Parathyroid adenoma (tissue), 2 donors: ENCODE measurements around the gene AZI2.

Experiments
- H2AFZ ChIP-seq: fragments of 300-600 bp; sonication (generic); one replicate; pipeline ENCODE4 v1.7.0; 2017; ENCODE audit warnings: antibody characterized with exemption, mild to moderate bottlenecking
- H3K27ac ChIP-seq: fragments of 300-600 bp; sonication (generic); one replicate; pipeline ENCODE4 v1.7.0; 2017
- H3K27me3 ChIP-seq: fragments of 300-600 bp; sonication (generic); one replicate; pipeline ENCODE4 v1.7.0; 2017; ENCODE audit warnings: low read length; ENCODE audit not compliant: control insufficient read depth, insufficient read depth
- H3K36me3 ChIP-seq: fragments of 300-600 bp; sonication (generic); one replicate; pipeline ENCODE4 v1.7.0; 2017; ENCODE audit warnings: low read length; ENCODE audit not compliant: control insufficient read depth, insufficient read depth
- H3K4me1 ChIP-seq: fragments of 300-600 bp; sonication (generic); one replicate; pipeline ENCODE4 v1.7.0; 2017; ENCODE audit warnings: control low read depth
- H3K4me2 ChIP-seq: fragments of 300-600 bp; sonication (generic); one replicate; pipeline ENCODE4 v1.7.0; 2017; ENCODE audit warnings: low read length
- H3K4me3 ChIP-seq: fragments of 300-600 bp; sonication (generic); one replicate; pipeline ENCODE4 v1.7.0; 2017; ENCODE audit warnings: low read depth, low read length
- H3K79me2 ChIP-seq: fragments of 300-600 bp; sonication (generic); one replicate; pipeline ENCODE4 v1.7.0; 2017; ENCODE audit warnings: control low read depth
- H3K9ac ChIP-seq: fragments of 300-600 bp; sonication (generic); one replicate; pipeline ENCODE4 v1.7.0; 2017; ENCODE audit warnings: mild to moderate bottlenecking
- H3K9me3 ChIP-seq: fragments of 300-600 bp; sonication (generic); one replicate; pipeline ENCODE4 v1.7.0; 2017; ENCODE audit warnings: low read length; ENCODE audit not compliant: control insufficient read depth
- TF ChIP-seq, protein P1 (sequence below): fragments of 300-600 bp; sonication (generic); IDR thresholded peaks from one replicate; pipeline ENCODE4 v1.7.0; 2017; ENCODE audit warnings: antibody characterized with exemption, mild to moderate bottlenecking
- donor health status: primary hyperparathyroidism.

AZI2 gene

DNA sequence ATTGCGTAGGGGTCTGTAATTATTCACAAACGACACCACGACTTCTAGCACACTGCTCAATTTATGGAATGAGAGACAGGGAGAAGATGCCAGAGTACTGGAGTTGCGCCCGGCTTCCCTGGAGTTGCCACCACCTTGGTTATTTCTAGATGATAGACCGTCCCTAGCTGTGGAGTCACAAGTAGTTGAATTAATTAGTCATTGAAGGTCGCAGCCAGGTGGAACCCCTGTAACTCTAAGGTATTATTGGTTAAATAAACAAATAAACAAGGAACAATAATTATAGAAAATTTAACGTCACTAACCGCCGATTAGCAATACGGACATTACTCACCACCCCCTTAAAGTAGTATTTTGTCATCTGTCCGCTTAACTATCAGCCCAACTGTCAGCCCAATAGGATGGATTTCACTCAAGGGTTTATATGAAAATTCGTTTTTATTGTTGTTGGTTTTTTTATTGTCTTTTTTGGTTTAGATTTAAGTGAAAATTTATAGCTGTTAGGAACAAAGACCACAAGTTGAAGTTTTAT, 911 bp upstream of the AZI2 start:
- H3K9ac ChIP-seq: no peak overlapping the region
- no peaks in the 10 kb centered on the region for H3K27me3 ChIP-seq
- peak overlapping the region; percentile 90 for H3K4me2 ChIP-seq
- peak overlapping the region; percentile 96 for H3K27ac ChIP-seq
- H2AFZ ChIP-seq: peak overlapping the region; percentile 94
- peaks cover 3% of the 10 kb centered on the region for H3K9me3 ChIP-seq
- peaks cover 9% of the 10 kb centered on the region for H3K79me2 ChIP-seq
- TF ChIP-seq, protein P1, sequence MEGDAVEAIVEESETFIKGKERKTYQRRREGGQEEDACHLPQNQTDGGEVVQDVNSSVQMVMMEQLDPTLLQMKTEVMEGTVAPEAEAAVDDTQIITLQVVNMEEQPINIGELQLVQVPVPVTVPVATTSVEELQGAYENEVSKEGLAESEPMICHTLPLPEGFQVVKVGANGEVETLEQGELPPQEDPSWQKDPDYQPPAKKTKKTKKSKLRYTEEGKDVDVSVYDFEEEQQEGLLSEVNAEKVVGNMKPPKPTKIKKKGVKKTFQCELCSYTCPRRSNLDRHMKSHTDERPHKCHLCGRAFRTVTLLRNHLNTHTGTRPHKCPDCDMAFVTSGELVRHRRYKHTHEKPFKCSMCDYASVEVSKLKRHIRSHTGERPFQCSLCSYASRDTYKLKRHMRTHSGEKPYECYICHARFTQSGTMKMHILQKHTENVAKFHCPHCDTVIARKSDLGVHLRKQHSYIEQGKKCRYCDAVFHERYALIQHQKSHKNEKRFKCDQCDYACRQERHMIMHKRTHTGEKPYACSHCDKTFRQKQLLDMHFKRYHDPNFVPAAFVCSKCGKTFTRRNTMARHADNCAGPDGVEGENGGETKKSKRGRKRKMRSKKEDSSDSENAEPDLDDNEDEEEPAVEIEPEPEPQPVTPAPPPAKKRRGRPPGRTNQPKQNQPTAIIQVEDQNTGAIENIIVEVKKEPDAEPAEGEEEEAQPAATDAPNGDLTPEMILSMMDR: no peak
- H3K4me1 ChIP-seq: peaks cover 4% of the 10 kb centered on the region
- H3K4me3 ChIP-seq: peak overlapping the region; percentile 95
- H3K36me3 ChIP-seq: no peaks in the 10 kb centered on the region

DNA sequence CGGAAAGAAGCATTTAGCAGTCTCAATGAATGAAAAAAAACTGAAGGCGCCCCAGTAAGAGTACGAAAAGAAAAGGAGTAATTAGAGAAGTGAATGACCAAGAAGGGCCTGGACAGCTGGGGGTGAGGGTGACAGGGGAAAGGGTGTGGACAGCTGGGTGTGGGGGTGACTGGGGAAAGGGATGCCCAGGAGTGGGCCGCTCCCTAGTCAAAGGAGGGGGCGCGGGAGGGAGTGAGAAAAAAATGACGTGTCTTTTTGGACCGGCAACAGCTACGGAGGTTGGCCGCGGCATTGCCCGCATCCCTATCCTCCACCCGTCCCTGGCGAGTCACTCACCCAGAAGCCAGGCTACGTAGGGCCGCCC, 377 bp downstream of the AZI2 start:
- H3K4me1 ChIP-seq: peaks cover 4% of the 10 kb centered on the region

DNA sequence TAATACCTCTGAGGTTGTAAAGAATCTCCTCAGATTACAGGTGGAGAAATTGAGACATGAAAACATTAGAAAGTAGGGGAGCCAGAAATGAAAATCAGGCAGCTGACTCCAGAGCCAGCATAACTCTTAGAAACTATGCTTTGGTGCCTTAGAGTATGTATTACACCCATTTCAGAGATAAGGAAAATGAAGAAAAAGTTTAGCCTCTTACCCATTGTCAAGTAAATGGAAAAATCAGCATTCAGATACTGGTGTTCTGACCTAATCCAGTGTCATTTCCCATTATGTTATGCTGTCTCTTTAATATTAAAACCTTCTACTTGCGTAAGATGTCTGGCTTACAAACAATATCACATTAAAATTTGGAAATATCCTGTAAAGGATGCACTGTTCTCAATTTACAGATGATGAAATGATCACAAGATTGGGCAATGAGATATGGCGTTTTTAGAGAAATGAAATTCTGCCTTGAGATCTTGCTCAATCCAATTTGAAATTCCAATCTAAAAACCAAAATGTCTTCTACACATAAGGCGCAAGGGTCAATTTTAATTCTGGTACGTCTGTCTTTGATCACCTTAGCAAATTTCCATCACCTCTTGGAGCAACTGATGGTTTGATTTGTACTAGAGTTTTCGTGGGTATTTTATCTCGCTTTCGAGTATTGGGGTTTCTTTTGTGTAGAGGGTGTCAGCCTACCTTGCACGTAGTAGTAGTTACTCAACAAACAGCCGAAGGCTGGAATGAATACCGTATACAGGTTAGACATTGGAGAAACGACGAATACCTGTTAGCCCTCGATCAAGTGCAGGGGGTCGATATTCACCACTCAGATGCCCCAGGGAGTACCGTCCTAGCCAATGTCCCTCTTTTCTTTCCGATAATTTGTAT, 1.0 kb downstream of the AZI2 start:
- TF ChIP-seq, protein P1: no peak
- H2AFZ ChIP-seq: peak overlapping the region; percentile 94
- H3K9ac ChIP-seq: peak overlapping the region; percentile 92
- peaks cover 4% of the 10 kb centered on the region for H3K4me1 ChIP-seq
- peaks cover 9% of the 10 kb centered on the region for H3K79me2 ChIP-seq
- H3K27ac ChIP-seq: peak overlapping the region; percentile 96
- no peaks in the 10 kb centered on the region for H3K36me3 ChIP-seq
- no peaks in the 10 kb centered on the region for H3K27me3 ChIP-seq
- peak overlapping the region; percentile 90 for H3K4me2 ChIP-seq
- peak overlapping the region; percentile 95 for H3K4me3 ChIP-seq
- H3K9me3 ChIP-seq: no peaks in the 10 kb centered on the region

More for the DNA sequence above, 377 bp downstream of the AZI2 start:
- peak overlapping the region; percentile 96 for H3K27ac ChIP-seq
- peak overlapping the region; percentile 94 for H2AFZ ChIP-seq
- H3K27me3 ChIP-seq: no peaks in the 10 kb centered on the region
- H3K9ac ChIP-seq: peak overlapping the region; percentile 92
- TF ChIP-seq, protein P1: no peak
- peak overlapping the region; percentile 95 for H3K4me3 ChIP-seq
- H3K36me3 ChIP-seq: no peaks in the 10 kb centered on the region
- no peaks in the 10 kb centered on the region for H3K9me3 ChIP-seq
- peaks cover 9% of the 10 kb centered on the region for H3K79me2 ChIP-seq
- H3K4me2 ChIP-seq: peak overlapping the region; percentile 90

DNA sequence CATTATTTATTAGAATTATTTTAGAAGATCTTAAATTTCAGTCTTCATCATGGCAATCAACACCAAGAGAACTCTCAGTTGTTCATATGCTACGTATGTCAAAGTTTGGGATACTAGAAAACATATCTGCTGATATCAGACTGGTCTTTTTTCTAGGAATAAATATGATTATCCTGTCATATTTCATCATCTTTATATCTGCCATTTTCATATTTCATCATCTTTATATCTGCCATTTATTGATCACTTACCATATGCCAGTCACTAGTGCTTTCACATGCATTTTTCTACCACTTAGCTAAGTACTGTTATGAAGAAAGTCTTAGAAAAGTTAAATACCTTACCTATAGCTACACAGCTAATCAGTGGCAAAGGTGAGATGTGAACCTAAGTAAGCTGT, 2.9 kb downstream of the AZI2 start:
- no peak overlapping the region for H3K4me2 ChIP-seq
- H3K4me1 ChIP-seq: peaks cover 4% of the 10 kb centered on the region
- TF ChIP-seq, protein P1: no peak
- H3K79me2 ChIP-seq: peaks cover 9% of the 10 kb centered on the region
- H3K27ac ChIP-seq: no peak overlapping the region
- no peaks in the 10 kb centered on the region for H3K27me3 ChIP-seq
- H3K9ac ChIP-seq: no peak overlapping the region
- H3K36me3 ChIP-seq: no peaks in the 10 kb centered on the region
- no peak overlapping the region for H2AFZ ChIP-seq
- H3K4me3 ChIP-seq: no peak overlapping the region
- no peaks in the 10 kb centered on the region for H3K9me3 ChIP-seq
